T follicular helper cell (primary cell): Measurements from ENCODE around the gene MAT2B.
"Not testable (repeated sequence)": the region's sequence is repeated elsewhere in the genome, so short reads cannot be mapped to it uniquely, and the experiment has no call there.

ENCODE experiments used
- DNase-seq: peaks from one replicate; pipeline ENCODE4 v3.0.0-alpha.2; 2020; ENCODE audit warnings: low read depth

Gene MAT2B

DNA sequence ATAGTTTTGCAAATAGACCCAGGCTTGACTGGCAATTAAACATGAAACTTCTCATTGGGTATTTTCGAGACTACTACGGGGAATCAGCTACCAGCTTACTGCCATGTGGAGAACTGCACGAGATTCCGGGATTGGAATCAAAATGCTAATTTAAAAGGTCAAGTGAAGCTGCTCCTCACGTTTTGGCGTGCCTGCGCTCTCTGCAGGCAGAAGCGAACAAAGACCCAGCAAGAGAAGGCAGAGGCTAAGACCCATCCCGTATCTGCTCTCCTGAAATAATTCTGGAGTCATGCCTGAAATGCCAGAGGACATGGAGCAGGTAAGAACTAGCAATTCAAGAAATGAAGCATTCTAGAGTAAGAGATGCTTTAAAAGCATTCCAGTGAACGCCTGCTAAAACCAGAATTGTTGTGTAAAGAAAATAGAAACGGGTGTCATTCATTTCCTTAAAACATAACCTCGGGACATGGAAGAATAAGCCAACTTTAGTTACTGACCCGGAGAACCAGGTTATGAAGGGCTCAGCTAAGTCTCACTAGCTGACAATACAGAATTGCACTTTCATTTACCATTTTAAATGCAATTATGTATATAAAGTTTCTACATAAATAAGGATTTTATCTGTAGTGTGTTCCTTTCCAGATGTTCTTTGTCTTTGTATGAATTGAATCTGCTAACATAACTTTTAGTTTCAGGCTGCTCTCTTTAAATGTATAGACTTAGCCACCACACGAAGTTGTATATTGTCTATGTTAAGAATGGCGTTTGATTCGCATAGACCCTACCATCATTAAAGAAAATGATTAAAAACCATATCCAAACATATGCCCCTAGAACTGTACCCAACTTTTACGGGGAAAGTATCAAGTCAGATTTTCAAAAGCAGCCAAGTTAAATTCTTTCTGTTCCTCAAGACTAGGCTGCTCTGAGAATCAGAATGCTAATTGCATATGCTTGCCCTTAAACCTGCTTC, 2.0 kb upstream of the MAT2B start:
- no peak for DNase-seq

GRCh38 chr5:163504079-163504931, 1.1 kb upstream of the MAT2B start:
- DNase-seq = no peak

DNA sequence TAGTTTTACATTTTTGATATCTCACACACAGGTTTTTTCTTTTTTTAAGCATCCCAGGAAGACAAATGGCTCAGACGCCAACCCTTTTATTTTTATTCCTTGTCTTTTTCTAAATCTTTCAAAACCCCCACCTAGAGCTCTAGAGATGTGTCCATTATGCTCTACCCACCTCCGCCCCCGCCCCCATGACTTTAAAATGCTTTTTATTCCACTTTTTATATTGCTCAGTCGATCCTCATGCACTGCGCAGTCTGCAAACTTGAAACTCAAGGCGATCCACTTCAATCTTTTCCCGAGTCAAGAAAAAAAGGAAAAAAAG, 411 bp upstream of the MAT2B start:
- DNase-seq = no peak

DNA sequence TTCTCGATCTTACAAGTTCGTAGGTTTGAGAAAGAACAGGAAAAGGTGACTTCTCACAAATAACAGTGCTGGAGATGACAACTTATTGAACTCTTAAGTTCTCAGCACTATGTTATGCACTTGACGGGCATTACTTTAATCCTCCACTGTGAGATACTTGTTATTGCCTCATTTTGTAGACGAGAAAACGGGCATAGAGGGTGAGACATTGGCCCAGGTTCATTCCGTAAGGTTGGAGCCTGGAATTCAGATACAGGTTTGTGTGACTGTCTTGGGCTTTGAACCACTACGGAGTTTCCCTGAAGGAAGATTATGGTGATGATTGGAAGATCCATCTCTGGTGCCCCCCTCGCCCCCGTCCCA, 657 bp downstream of the MAT2B start:
- DNase-seq = no peak

GRCh38 chr5:163506726-163507125, 1.3 kb downstream of the MAT2B start:
- no peak for DNase-seq

DNA sequence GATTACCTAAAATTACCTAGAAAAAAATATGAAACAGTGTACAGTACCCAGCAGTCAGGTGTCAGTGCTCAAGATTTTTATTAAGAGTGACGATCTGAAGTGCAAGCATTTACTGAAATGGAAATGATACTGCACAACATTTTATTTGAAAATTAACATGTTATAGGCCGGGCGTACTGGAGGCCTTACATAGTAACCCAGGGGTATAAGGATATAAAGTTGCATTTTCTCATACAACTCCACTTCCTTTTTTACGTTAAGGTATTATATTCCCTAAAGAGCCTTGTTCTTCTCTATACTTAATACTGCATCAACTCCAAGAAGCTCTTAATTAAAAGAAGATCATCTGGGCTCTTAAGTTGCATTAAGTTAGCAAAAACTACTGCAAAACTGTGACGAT, 3.3 kb downstream of the MAT2B start:
- no peak for DNase-seq

DNA sequence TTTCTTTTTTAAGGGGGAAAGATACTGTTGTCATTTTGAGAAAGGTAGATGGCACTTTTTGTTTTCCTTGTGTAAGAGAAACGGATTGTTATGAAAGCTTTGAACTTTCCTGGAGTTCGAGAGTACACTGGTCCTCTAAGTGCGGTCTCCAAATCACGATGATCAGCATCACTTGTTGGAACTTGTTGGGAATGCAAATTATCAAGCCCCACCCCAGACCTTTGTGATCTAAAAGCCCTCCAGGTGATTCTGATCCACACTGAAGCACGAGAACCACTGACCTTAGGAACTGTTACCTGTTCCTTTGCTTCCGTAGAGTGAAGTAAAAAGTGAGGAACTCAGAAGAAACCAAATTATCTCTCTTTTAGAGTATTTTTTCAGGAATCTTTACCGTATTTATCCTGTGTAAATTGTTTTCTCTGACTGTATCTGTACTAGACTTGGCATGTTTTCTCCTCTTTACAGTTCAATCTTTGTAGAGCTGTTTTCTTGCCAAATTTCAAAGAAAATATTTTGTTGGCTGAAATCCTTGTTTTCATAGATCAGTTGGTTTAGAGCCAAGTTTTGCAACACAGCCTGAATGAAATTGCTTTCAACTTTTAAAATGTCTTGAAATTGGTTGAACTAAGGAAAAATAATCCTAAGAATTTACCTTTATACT, 4.0 kb downstream of the MAT2B start:
- no peak for DNase-seq

GRCh38 chr5:163512526-163512925, 7.1 kb downstream of the MAT2B start:
- DNase-seq = no peak

DNA sequence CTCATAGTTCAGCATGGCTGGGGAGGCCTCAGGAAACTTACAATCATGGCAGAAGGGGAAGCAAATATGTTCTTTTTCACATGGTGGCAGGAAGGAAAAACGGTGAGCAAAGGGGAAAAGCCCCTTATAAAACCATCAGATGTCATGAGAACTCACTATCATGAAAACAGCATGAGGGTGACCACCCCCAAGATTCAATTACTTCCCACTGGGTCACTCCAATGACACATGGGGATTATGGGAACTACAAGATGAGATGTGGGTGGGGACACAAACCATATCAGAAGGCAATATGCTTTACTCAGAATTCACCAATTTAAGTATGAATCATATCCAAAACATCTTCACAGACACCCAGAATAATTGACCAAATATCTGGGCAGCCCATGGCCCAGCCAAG, 19.7 kb downstream of the MAT2B start:
- no peak for DNase-seq

DNA sequence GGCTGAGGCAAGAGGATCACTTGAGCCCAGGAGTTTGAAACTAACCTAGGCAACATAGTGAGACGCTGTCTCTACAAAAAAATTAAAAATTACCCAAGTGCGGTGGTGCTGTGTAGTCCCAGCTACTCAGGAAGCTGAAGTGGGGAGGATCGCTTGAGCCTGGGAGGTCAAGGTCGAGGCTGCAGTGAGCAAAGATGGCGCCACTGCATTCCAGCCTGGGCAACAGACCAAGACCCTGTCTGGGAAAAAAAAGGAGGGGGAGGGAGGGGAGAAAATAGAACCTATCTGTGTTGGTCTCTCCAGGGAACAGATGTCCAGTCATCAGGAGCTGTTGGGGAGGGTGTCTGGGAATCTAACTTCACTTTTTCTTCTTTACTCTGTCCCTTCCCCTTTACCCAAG, 24.3 kb downstream of the MAT2B start:
- DNase-seq = no peak

DNA sequence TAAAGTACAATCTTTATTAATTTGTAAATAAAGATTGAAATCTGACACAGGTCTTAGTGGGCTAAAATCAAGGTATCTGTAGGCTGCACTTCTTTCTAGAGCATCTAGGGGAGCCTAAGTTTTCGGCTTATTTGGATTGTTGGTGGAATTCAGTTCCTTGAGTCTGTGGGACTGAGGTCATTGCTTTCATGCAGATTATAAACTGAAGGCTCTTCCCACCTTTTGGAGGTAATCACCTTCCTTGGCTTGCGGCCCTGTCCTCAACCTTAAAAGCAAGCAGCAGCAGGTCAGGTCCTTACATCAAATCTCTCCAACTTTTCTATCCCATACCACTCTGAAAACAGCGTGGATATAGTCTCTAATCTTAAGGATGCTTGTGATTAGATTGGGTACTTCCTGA, 25.9 kb downstream of the MAT2B start:
- DNase-seq = no peak

GRCh38 chr5:163532171-163533084, 27.0 kb downstream of the MAT2B start:
- no peak for DNase-seq

DNA sequence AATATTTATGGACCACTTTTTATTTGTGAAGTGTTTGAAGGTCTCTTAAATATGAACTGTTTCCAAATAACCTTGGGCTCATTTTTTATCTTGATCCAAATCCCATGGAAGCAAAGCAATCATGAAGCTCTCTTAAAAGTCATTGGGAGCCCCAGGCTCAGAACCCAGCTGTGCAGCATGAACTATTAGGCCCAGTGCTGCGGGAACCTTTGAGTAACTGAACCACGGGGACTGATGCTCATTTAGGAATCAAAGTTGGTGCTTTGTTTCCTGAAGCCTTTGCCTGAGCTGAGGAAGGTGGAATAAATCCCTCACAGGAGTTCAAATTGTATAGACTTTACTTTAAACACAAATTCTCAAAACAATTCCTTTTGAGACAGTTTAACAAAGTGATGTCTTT, 27.8 kb downstream of the MAT2B start:
- DNase-seq = no peak

DNA sequence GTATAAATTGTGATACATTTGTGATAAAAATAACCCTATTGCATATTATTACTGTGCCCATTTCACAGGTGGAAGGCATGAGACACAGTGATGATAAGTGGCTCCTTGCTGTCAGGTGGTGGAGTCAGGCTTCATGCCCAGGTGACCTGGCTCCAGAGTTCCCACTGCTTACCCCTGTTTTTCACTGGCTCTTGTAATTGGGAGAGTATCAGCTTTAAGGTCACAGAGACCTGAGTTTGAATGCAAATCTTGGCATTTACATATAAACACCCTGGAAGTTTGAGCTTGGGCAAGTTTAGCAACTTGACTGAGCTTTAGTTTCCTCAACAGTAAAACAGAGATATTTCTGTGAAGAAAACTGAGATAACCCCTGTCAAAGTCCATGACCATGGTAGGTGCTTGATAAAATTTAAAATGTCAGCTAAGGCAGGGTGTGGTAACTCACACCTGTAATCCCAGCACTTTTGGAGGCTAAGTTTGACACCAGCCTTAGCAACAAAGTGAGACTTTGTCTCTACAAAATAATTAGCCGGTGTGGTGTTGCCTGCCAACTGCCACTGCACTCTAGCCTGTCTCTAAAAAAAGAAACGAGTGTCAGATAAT, 29.2 kb downstream of the MAT2B start:
- no peak for DNase-seq

DNA sequence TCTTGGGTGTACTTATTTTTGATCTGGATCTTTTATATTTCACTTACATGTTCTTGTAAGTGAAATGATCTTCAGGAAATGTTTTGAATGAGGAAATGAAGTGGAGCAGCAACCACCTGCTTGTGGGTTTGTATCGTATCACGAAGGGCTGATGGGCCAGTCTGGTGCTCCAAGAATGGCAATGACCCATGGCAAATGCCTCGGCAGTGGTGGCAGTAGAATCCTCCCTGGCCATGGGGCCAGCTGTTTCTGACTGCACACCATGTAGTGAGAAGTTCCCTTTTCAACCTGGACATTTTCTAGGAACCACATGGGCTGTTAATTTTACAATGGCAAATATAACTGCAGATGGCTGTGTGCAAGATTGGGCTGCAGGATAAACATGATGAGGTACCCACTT, 29.9 kb downstream of the MAT2B start:
- no peak for DNase-seq

DNA sequence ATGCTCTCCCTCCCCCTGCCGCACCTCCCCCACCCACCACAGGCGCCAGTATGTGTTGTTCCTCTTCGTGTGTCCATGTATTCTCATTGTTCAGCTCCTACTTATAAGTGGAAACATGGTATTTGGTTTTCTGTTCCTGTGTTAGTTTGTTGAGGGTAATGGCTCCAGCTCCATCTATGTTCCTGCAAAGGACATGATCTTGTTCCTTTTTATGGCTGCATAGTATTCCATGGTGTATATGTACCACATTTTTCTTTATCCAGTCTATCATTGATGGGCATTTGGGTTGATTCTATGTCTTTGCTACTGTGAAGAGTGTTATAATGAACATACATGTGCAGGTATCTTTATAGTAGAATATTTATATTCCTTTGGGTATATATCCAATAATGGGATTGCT, 31.0 kb downstream of the MAT2B start:
- DNase-seq = not testable (repeated sequence)

- no peak for DNase-seq
Observed at GRCh38 chr5:163540696-163541095, 35.3 kb downstream of the MAT2B start.

DNA sequence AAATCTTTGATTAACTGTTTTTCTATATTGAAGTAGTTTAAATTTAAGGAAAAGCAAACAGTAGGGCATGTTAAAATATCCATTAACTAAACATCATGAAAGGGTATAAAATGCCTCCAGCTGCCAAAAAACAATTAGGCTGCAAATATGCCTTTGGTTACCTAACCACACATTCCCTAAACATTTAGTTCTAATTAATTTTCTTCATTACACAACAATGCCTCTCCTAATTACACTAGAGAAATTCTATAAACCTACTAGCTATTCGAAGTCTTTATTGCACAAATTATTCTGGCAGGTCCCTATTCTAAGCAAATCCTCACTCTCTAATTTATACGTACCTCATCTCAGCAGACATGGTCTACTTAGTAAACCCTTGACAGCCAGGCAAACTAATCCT, 37.4 kb downstream of the MAT2B start:
- no peak for DNase-seq

DNA sequence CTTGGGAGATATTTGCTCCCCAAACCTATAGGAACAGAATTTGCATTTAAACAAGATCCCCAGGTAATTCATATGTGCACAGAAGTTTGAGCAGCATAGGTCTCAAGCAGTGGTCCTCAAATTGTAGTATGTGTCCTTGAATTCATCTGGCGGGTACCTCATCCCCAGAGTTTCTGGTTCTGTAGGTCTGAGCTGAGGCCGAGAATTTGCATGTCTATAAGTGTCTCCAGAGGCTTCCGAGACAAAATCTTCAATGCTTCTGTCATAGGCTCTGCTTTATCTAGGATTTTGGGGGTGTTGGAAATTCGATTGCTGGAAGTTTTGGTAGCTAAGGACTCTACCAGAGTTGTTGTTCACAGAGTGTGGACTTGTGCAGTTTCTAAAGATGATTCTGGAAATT, 38.6 kb downstream of the MAT2B start:
- no peak for DNase-seq

DNA sequence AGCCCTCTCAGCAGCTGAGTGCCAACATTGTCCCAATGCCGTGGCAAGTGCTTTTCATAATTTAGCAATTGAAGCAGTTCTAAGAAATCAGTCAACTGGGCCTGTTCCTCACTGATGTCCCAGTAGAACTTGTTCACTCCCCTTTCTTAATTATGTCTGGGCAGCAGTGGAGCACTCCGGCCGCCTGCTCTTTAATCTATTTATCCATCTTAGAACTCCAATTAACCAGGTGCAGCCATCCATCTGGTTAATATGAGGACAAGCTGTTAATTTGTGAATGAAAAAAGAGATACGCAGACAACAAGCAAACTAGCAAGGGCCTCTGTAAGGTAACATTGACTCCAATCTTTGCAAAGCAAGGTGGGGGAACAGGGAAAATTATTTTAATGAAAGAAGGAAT, 39.4 kb downstream of the MAT2B start:
- no peak for DNase-seq

- DNase-seq = no peak
Observed at GRCh38 chr5:163548649-163549048, 43.2 kb downstream of the MAT2B start.
